Right cardiac atrium (tissue), 5 donors: ENCODE measurements around the gene DHRS1. TPM values are rescaled to one million over a fixed set of nuclear protein-coding genes. Genes with fewer than 3 reads are reported as not detected.

ENCODE experiments used
- ATAC-seq, 2 donors: fragments of 200-7000 bp; cut with Tn5 transposase; one replicate each; pipeline versions ENCODE4 v1.8.0 to v1.9.1; 2020; ENCODE audit warnings: moderate library complexity in 2 of 2, mild to moderate bottlenecking in 1 of 2
- DNase-seq, 3 donors: peaks; one replicate each; pipeline ENCODE4 v3.0.0-alpha.2; 2020
- H3K27ac ChIP-seq: one replicate; pipeline ENCODE4 v1.5.1; 2013; ENCODE audit warnings: mild to moderate bottlenecking, low read length, control low read depth, moderate library complexity
- H3K27me3 ChIP-seq: one replicate; pipeline ENCODE4 v1.6.1; 2013; ENCODE audit not compliant: control insufficient read depth, insufficient read depth
- H3K4me1 ChIP-seq: one replicate; pipeline ENCODE4 v1.6.1; 2013; ENCODE audit warnings: low read length; ENCODE audit not compliant: control insufficient read depth, insufficient read depth
- H3K4me3 ChIP-seq: one replicate; pipeline ENCODE4 v1.5.1; 2013; ENCODE audit warnings: low read length, control low read depth
- H3K9me3 ChIP-seq: one replicate; pipeline ENCODE4 v1.6.1; 2013; ENCODE audit warnings: low read length; ENCODE audit not compliant: control insufficient read depth
- WGBS: extraction: QIAGEN DNeasy Blood & Tissue Kit; methylation state at CpG from one replicate; pipeline ENCODE4 v1.1.7; 2013; 5-methylcytosine and 5-hydroxymethylcytosine counted together
- intact Hi-C, 4 donors: fragments of 100-400 bp; cut with DNase I; formaldehyde crosslinking; loops; one replicate each; pipeline versions ENCODE4 v1.11.0 to v1.14.0; 2022 to 2023
- polyA plus RNA-seq: library from polyadenylated mRNA; stranded (reverse); fragments of 200-250 nt; gene quantifications from one replicate; pipeline ENCODE4 v1.2.3, GENCODE V29; 2013
- total RNA-seq, 4 donors: library from RNA; stranded (reverse); fragmentation: NEBNext Ultra II Directional; extraction: Animal tissue kit (Norgen Biotek cat#: 25700); gene quantifications; one replicate each; pipeline ENCODE4 v1.2.1, GENCODE V29; 2021
- donor health status: healthy with polysubstance abuse.
- donor health status: DM: no; HTN: yes; CAD: no.
- donor health status: DM: no; HTN: no; CAD: no.
- donor health status: DM: no; HTN: yes; CAD: no; lungs with severe emphysema.
- donor health status: DM: yes; HTN: yes; CAD: no.

DHRS1 gene
- total and polyA plus RNA-seq, 5 donors: 5.9 to 12.0 (median 9.9) TPM

DNA sequence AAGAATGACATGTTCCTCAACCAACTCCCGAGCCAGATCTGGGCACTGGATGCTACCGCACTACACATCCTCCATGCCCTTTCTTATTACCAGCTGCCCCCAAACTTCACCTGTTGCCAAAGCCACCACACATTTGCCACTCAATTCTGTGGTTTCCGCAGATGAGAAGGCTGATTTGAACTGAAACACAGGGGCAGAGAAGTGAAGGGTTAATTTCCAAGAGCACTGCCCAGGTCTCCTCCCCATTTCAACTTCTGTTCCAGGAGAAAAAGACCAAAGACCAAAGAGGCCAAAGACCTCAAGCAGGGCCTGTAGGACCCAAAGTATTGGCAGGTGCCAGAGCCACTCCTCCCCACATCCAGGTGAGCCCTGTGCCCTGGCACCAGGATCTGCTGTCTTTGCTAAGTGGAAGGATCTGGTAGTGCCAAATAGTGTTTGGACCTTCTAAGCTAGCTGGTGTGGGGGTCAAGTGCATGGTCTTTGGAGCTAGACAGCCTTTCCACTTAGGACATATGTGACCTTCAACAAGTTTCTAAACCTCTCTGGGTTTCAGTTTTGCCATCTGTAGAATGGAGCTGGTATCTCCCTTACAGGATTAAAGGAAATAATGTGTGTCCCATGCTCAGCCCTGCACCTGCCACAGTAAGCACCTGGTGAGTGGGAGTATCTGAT lies 8.0 kb downstream of the DHRS1 start:
- Histone ChIP-seq H3K27ac (no peak overlapping the region), H3K27me3 (no peaks in the 10 kb centered on the region), H3K4me3 (no peak overlapping the region), H3K4me1 (no peaks in the 10 kb centered on the region), H3K9me3 (no peaks in the 10 kb centered on the region)
- WGBS: 93% methylated on average over 3 of the region's 3 CpGs
- DNase-seq: peak in 1 of 3 donors; percentile 1
- no peak for ATAC-seq
- intact Hi-C loops: loop anchor here in 1 of 4 donors (10.0 kb wide), 1 partner anchor 47 kb away; the partner anchor contains the start of gene TINF2

DNA sequence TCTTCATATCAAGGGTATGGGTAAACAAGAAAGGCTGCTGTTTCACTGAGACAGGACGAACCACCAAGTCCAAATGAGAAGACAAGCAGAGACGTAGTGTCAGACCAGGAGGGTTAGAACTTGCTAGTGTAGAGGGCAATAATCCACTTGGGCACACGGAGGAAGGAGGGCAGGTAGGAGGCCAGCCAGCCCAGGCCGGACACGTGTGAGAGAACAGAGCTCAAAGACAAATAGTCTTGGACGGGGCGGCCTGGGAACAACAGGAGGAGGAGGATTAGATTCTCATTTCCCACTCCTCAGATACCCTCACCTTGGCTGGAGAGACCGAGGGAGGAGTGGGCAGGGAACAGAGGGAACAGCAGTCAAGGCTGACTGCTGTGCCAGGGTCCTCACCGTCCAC lies 8.8 kb downstream of the DHRS1 start:
- H3K4me1 ChIP-seq: no peaks in the 10 kb centered on the region
- peak in 1 of 3 donors; percentile 18 for DNase-seq
- H3K27ac ChIP-seq: no peak overlapping the region
- H3K9me3 ChIP-seq: no peaks in the 10 kb centered on the region
- no peak overlapping the region for H3K4me3 ChIP-seq
- WGBS: 88% methylated on average over 9 of the region's 9 CpGs
- ATAC-seq: peak in 1 of 2 donors; percentile 9
- intact Hi-C loops: loop anchor here in 1 of 4 donors (10.0 kb wide), 1 partner anchor 46 kb away; the partner anchor contains the start of gene TINF2
- H3K27me3 ChIP-seq: no peaks in the 10 kb centered on the region

GRCh38 chr14:24289649-24290280 lies 9.8 kb downstream of the DHRS1 start:
- DNase-seq: no peak
- no peak for ATAC-seq
- no peak overlapping the region for H3K4me3 ChIP-seq
- H3K9me3 ChIP-seq: no peaks in the 10 kb centered on the region
- H3K4me1 ChIP-seq: no peaks in the 10 kb centered on the region
- intact Hi-C loops: loop anchor here in 1 of 4 donors (10.0 kb wide), 1 partner anchor 45 kb away; the partner anchor contains the start of gene TINF2
- WGBS: 73% methylated on average over 6 of the region's 6 CpGs
- no peak overlapping the region for H3K27ac ChIP-seq
- H3K27me3 ChIP-seq: no peaks in the 10 kb centered on the region

DNA sequence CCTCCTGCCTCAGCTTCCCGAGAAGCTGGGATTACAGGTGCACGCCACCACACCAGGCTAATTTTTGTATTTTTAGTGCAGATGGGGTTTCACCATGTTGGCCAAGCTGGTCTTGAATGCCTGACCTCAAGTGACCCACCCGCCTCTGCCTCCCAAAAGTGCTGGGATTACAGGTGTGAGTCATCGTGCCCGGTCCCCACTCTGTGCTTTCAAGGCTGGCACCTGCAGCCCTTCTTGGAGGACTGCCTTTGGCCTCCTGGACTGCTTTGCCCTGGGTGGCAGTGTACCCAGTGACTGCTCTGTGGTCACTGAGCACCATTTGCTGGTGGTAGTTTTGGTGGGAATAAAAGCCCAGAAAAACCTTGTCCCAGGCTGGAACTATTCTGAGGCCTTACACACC lies 12.6 kb downstream of the DHRS1 start:
- H3K4me3 ChIP-seq: no peak overlapping the region
- no peaks in the 10 kb centered on the region for H3K27me3 ChIP-seq
- H3K4me1 ChIP-seq: no peaks in the 10 kb centered on the region
- ATAC-seq: no peak
- WGBS: 95% methylated on average over 5 of the region's 5 CpGs
- intact Hi-C loops: no loop called here
- no peak overlapping the region for H3K27ac ChIP-seq
- DNase-seq: peak in 1 of 3 donors; percentile 27
- no peaks in the 10 kb centered on the region for H3K9me3 ChIP-seq

GRCh38 chr14:24285351-24285750 lies 14.2 kb downstream of the DHRS1 start:
- H3K9me3 ChIP-seq: no peaks in the 10 kb centered on the region
- 82% methylated on average over 4 of the region's 4 CpGs for WGBS

DNA sequence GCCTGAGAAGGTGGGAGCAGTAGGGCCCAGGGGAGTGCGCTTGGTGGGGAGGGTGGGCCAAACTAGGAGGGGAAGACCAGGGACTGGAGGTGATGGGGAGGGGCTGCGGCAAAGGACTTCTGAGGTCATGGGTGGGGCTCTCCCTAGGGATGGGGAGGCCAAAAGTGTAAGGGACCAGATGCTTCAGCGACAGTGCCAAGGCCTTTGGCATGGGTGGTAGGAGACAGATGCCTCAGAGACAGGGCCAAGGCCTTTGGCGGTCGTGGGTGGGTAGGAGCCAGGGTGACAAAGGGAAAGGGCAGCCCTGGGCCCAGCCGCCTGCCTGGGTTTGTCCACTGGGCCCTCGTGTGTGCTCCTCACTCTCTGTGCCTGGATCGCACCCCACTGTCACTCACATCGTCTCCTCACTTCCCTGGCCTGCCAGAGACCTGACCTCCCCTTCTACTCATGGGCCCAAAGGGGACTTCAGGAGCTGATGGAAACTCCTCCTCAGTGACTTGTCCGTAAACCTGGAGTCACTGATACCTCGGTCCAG lies 15.0 kb downstream of the DHRS1 start:
- intact Hi-C loops: no loop called here
- ATAC-seq: no peak
- Histone ChIP-seq H3K4me1 (peaks cover 2% of the 10 kb centered on the region), H3K4me3 (no peak overlapping the region), H3K27ac (no peak overlapping the region), H3K27me3 (no peaks in the 10 kb centered on the region), H3K9me3 (no peaks in the 10 kb centered on the region)
- peak in 1 of 3 donors; percentile 37 for DNase-seq
- 77% methylated on average over 11 of the region's 11 CpGs for WGBS

More at GRCh38 chr14:24285351-24285750, 14.2 kb downstream of the DHRS1 start:
- DNase-seq: peak in 1 of 3 donors; percentile 3
- ATAC-seq: no peak
- H3K4me1 ChIP-seq: peaks cover 2% of the 10 kb centered on the region
- H3K4me3 ChIP-seq: no peak overlapping the region
- intact Hi-C loops: no loop called here
- H3K27me3 ChIP-seq: no peaks in the 10 kb centered on the region
- no peak overlapping the region for H3K27ac ChIP-seq

DNA sequence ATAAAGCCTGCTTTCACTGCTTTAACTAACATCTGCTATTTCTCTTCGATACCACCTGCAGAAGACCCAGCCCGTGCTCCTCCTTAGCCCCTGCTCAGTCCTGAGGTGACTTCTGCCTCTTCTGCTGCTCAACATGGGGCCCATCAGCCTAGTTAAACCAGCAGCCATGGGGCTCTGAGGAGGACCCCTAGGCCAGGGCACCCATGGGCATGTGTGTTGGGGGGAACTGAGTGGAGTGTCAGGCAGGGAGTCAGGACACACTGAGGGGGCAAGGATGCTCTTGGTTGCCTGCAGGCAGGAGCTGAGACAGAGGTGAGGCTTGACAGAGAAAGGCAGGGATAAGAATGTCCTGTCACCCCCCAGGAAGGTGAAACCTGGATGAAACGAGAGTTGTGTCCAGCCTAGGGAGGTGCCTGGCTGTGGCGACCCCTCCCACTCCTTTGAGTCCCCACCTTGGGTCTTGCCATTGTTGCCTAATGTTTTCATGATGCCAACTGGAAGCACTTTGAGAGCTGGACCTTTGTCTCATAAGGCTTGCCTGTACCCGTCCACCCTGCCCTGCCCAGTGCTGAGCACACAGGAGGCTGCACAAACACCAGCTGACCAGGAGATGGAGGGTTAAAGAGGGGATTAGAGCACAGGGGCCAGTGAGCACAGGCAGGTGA lies 15.7 kb downstream of the DHRS1 start:
- WGBS: 92% methylated on average over 5 of the region's 5 CpGs
- Histone ChIP-seq H3K4me1 (peaks cover 2% of the 10 kb centered on the region), H3K27ac (no peak overlapping the region), H3K27me3 (no peaks in the 10 kb centered on the region), H3K9me3 (no peaks in the 10 kb centered on the region), H3K4me3 (no peak overlapping the region)
- intact Hi-C loops: no loop called here
- DNase-seq (peak in 1 of 3 donors; percentile 22), ATAC-seq (no peak)

- Histone ChIP-seq H3K27me3 (no peaks in the 10 kb centered on the region), H3K4me3 (no peak overlapping the region), H3K4me1 (peaks cover 2% of the 10 kb centered on the region), H3K27ac (no peak overlapping the region), H3K9me3 (no peaks in the 10 kb centered on the region)
- ATAC-seq (no peak), DNase-seq (peak in 1 of 3 donors; percentile 18)
- intact Hi-C loops: no loop called here
- 82% methylated on average over 3 of the region's 3 CpGs for WGBS
Measured at GRCh38 chr14:24282736-24283135, 16.8 kb downstream of the DHRS1 start.

DNA sequence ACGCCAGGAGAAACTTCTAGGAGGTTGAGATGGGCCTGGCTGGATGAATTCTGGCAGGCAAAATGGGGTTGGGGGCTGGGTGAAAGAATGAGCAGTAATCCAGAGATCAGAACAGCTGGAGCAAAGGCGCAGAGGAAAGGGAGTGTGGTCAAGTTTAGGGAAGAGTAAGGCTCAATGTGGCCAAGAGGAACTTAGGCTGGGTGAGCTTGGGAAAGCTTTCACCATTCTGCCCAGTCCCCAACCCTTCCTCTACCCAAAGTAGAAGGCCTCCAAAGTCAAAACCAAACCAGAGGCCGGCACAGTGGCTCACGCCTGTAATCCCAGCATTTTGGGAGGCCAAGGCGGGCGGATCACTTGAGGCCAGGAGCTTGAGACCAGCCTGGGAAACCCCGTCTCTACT lies 17.9 kb downstream of the DHRS1 start:
- Histone ChIP-seq H3K27me3 (no peaks in the 10 kb centered on the region), H3K4me3 (no peak overlapping the region), H3K27ac (no peak overlapping the region), H3K9me3 (no peaks in the 10 kb centered on the region), H3K4me1 (peaks cover 2% of the 10 kb centered on the region)
- ATAC-seq: no peak
- DNase-seq: peak in 1 of 3 donors; percentile 7
- WGBS: 93% methylated on average over 7 of the region's 7 CpGs
- intact Hi-C loops: no loop called here

DNA sequence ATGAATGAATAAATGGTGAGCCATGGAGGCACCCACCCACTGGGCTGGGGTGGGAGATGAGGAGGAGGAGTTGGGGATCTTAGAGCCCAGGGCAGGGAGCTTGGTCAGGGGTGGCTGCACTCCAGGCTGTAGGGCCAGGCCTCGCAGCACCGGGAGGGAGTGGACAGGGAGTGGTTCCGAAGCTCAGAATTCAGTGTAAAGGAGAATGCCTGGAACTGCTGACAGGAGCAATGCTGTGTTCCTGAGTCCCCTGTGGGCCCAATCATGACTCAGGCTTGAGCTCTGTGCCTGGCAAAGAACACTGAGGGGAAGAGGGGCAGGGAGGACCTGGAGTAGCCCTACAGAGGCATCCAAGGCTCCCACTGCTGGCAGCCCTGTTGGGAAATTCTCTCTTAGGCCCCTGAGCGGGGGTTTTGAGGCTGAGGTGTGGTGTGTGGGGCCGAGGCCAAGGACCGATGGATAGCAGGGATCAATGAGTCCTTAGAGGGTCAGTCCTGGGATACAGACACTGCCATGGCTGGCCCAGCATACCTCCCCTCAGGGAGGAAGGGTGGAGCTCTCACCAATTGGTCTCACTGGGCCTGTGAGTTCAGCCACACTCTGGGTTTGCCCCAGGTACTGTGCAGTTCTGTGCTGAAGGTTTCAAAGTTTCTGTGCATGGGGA lies 18.7 kb downstream of the DHRS1 start:
- intact Hi-C loops: no loop called here
- WGBS: 80% methylated on average over 6 of the region's 6 CpGs
- Histone ChIP-seq H3K4me3 (no peak overlapping the region), H3K9me3 (no peaks in the 10 kb centered on the region), H3K4me1 (peaks cover 2% of the 10 kb centered on the region), H3K27ac (no peak overlapping the region), H3K27me3 (no peaks in the 10 kb centered on the region)
- DNase-seq: peak in 1 of 3 donors; percentile 55
- ATAC-seq: peak; percentile 25 to 36
